HG03439 (cell line): ENCODE measurements around the gene SLA2.
"Not testable (repeated sequence)": the region's sequence is repeated elsewhere in the genome, so short reads cannot be mapped to it uniquely, and the experiment has no call there.

Experiments used
- ATAC-seq: cut with Tn5 transposase; IDR thresholded peaks from one replicate; pipeline ENCODE4 v1.9.1; 2021; ENCODE audit warnings: mild to moderate bottlenecking, moderate library complexity; ENCODE audit not compliant: unreplicated experiment

SLA2 gene

GRCh38 chr20:36611625-36612024 is 34.4 kb downstream of the SLA2 start:
- ATAC-seq, result no peak

- ATAC-seq, result not testable (repeated sequence)
Observed at GRCh38 chr20:36608388-36608728, 37.6 kb downstream of the SLA2 start.

DNA sequence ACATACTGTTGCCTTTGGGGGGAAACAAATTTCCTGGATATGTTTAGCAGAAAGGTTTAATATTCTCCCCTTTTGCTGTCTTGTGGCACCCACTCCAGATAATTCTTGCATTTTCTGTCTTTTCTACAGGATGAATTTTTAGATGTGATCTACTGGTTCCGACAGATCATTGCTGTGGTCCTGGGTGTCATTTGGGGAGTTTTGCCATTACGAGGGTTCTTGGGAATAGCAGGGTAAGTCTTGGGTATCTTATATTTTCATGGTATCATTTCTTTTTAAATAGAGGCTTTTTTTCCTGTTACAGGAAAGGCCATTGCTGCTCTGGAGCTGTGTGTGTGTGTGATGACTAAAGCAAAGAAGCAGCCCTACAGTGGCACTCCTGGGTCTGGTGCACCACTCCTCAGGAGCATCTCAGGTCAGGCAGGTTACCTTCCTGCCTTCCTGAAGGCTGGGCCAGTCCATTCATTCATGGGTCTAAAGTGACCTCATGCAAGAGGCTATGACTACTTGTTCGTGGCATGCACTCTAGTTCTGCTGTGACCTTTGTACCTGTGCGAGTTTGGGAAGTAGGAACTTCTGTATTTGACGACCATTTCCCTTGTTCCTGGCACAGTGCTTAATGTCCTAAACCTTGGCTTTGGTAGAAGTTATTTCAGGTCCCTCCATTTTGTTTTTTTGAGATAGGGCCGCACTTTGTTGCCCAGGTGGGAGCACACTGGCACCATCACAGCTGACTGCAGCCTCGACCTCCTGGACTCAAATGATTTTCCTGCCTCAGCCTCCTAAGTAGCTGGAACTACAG is 38.2 kb downstream of the SLA2 start:
- no peak for ATAC-seq

GRCh38 chr20:36606158-36607066 is 39.6 kb downstream of the SLA2 start:
- no peak for ATAC-seq

DNA sequence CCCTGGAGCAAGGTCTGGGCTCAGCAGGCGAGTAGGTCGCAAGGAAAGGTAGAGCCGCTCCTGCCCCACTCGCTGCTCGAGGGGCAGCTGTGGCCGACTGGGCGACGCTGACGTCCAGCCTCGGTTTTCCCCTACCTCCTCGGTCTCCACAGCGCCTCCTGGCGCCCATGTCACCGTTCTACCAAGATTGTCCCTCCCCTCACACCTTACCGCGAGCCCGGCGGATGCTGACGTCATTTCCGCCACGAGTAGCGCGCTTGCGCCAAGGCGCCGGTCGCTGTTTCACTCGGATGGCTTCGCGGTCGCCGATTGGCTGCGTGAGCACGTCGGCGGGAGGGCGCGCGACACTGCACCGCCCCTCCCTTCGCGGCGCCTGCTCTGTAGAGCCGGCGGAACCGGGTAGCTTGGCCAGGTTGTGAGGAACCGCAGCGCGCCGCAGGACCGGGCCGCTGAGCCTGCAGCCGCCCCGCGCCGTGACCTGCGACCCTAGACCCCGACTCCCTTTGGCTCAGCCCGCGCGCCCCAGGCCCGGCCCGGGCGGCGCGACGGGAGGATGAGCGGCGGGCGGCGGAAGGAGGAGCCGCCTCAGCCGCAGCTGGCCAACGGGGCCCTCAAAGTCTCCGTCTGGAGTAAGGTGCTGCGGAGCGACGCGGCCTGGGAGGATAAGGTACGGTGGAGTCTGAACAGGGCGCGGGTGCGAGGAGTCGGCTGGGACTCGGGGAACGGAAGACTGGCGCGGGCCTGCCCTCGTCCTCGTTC is 40.4 kb downstream of the SLA2 start, which contains the start of gene RAB5IF:
Gene RAB5IF, plus strand, starts transcription at position 381 of the 759 bp plus-strand sequence. Its CDS starts 173 bp downstream, at position 554.
- peak; percentile 84 for ATAC-seq

GRCh38 chr20:36604952-36605398 is 41.0 kb downstream of the SLA2 start:
- peak; percentile 31 for ATAC-seq

- ATAC-seq, result no peak
Observed at GRCh38 chr20:36601540-36601939, 44.5 kb downstream of the SLA2 start.

DNA sequence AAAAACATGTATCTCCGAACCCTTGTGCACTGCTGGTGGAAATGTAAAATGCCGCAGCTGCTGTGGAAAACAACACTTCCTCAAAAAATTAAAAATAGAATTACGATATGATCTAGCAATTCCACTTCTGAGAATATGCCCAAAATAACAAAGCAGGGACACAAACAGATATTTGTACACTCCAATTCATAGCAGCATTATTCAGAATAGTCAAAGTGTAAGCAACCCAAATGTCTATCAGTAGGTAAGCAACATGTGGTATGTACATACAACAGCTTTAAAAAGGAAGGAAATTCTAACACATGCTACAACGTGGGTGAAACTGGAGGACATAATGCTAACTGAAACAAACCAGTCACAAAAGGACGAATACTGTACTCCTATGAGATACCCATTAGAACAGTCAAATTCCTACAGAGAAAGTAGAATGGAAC is 46.1 kb downstream of the SLA2 start:
- no peak for ATAC-seq

DNA sequence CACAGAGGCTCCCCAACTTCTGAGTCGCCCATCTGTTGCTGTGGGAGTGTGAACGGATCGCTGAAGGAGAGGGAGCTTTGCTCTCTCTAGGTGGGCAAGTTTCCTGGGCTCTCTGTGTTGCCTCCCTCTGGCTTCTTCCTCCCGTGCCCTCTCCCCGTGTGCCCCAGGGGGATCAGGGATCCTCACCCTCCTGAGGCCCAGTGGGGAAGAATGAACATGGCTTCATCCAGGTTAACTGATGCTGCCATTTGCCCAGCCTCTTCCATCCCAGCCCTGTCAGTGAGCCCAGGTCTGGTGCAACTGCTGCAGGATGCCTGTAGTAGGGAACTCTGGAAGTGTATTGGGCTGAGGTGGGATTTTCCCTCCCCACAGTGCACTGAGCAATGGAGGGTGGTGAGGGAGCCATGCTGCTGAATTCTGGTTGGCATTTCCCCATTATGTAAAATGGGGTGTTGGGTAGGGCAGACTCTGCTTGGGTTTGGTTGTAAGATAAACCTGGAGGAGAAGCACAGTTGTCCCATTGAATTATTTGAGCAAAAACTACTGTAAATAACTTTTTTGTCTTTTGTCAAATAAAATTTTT is 52.6 kb downstream of the SLA2 start:
- no peak for ATAC-seq

- no peak for ATAC-seq
Observed at GRCh38 chr20:36591854-36592641, 53.9 kb downstream of the SLA2 start.

DNA sequence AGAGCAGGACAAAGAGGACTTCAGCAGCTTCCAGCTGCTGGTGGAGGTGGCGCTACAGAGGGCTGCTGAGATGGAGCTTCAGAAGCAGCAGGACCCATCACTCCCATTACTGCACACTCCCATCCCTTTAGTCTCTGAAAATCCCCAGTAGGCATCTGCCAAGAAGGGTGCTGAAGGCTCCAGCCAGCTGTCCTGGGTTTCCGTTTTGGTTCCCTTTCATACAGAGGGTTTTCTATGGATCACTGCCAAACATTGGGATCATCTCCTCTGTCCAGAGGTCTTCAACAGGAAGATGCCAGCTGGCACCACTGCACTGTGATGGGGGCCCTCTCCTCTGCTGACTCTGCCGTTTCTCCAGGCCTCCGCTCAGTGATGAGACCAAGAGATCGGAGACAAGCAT is 54.7 kb downstream of the SLA2 start:
- ATAC-seq, result no peak

- no peak for ATAC-seq
Observed at GRCh38 chr20:36587388-36588070, 58.5 kb downstream of the SLA2 start.

DNA sequence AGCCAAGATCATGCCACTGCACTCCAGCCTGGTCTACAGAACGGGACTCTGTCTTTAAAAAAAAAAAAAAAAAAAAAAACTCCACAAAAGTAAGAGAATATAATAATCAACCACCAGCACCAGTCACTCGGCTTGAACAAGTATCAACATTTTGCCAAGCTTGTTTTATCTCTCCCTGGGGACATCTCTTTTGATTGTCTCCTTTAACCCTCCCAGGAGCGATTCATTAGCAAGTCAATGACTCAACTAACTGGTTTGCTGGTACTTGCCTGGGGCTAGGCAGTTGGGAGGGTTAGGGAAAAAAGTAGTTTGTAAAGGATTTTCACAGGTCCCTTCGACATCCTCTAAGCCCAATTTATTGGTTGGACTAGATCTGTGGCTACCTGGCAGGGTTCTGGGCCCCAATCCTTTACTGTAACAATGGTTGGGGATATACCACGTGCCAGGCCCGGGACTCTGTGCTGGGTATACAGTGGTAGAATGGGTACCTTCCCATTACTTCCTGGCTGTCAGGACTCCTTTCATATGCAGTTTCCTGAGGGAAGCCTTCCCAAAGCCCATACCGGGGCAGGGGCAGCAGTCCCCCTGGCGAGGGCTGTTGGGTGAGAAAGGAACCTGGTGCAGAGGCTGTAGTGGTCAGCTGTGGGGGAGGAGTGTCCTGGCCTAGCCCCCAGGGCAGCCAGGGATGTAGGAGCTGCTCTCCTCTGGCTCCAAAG is 60.4 kb downstream of the SLA2 start:
- no peak for ATAC-seq

- no peak for ATAC-seq
Observed at GRCh38 chr20:36584018-36584481, 61.9 kb downstream of the SLA2 start.

GRCh38 chr20:36582821-36583220 is 63.2 kb downstream of the SLA2 start:
- no peak for ATAC-seq

- ATAC-seq, result no peak
Observed at GRCh38 chr20:36582322-36582721, 63.7 kb downstream of the SLA2 start.

- ATAC-seq, result no peak
Observed at GRCh38 chr20:36579996-36580545, 65.9 kb downstream of the SLA2 start.

- no peak for ATAC-seq
Observed at GRCh38 chr20:36578356-36579041, 67.5 kb downstream of the SLA2 start.
